HEK293 (cell line): ENCODE data around the gene CCBE1.

Experiments
- CTCF ChIA-PET: fragments of 350-600 bp; formaldehyde crosslinking; extraction: SDS; loops from one replicate; lab custom pipeline; 2021; ENCODE audit warnings: antibody characterized with exemption; lab: Yijun Ruan, JAX
- POLR2A ChIA-PET: fragments of 300-600 bp; formaldehyde crosslinking; extraction: SDS; loops from one replicate; lab custom pipeline; 2020; ENCODE audit warnings: antibody characterized with exemption, inconsistent platforms; lab: Yijun Ruan, JAX
- H3K27ac ChIP-seq: fragments of 200-500 bp; sonication (Bioruptor generic); 2 replicates; pipeline ENCODE4 v1.5.1; 2014; ENCODE audit warnings: low read depth, low read length, control low read depth, inconsistent platforms; ENCODE audit errors: extremely low read depth
- H3K36me3 ChIP-seq, 2 experiments: fragments of 200-500 bp in 1 of 2; sonication (Bioruptor generic) in 1 of 2; 1 replicate in 1 of 2; 2 replicates in 1 of 2; pipeline ENCODE4 v1.5.1; 2014 to 2017; ENCODE audit warnings: inconsistent platforms in 2 of 2, low read length in 2 of 2; ENCODE audit not compliant: control insufficient read depth in 2 of 2, insufficient read depth in 1 of 2
- H3K4me1 ChIP-seq: fragments of 200-500 bp; sonication (Bioruptor generic); 2 replicates; pipeline ENCODE4 v1.5.1; 2014; ENCODE audit warnings: mild to moderate bottlenecking, low read length, inconsistent platforms; ENCODE audit not compliant: control insufficient read depth, insufficient read depth
- H3K4me3 ChIP-seq: 2 replicates; pipeline ENCODE4 v1.5.1; 2011; ENCODE audit warnings: low read depth, mild to moderate bottlenecking, control low read depth, low read length, moderate library complexity
- H3K9me3 ChIP-seq: fragments of 200-500 bp; sonication (Bioruptor generic); 2 replicates; pipeline ENCODE4 v1.5.1; 2014; ENCODE audit warnings: low read depth, low read length, inconsistent platforms; ENCODE audit not compliant: control insufficient read depth, insufficient read depth
- BCL11B ChIP-seq: fragments of 450-650 bp; formaldehyde crosslinking; IDR thresholded peaks from 2 replicates; pipeline ENCODE4 v1.5.1; 2016; ENCODE audit warnings: low read depth, missing biosample characterization, missing genetic modification characterization
- FEZF1 ChIP-seq: fragments of 450-650 bp; formaldehyde crosslinking; IDR thresholded peaks from 2 replicates; pipeline ENCODE4 v1.5.1; 2016; ENCODE audit warnings: missing biosample characterization, missing genetic modification characterization
- ZBTB10 ChIP-seq: fragments of 450-650 bp; formaldehyde crosslinking; IDR thresholded peaks from 2 replicates; pipeline ENCODE4 v1.5.1; 2016; ENCODE audit warnings: missing biosample characterization, missing genetic modification characterization
- ZEB2 ChIP-seq: fragments of 450-650 bp; formaldehyde crosslinking; IDR thresholded peaks from 2 replicates; pipeline ENCODE4 v1.5.1; 2016; ENCODE audit warnings: missing biosample characterization, missing genetic modification characterization
- ZNF140 ChIP-seq: fragments of 450-650 bp; formaldehyde crosslinking; IDR thresholded peaks from 2 replicates; pipeline ENCODE4 v1.5.1; 2016; ENCODE audit warnings: missing biosample characterization, missing genetic modification characterization
- ZNF16 ChIP-seq: fragments of 450-650 bp; formaldehyde crosslinking; IDR thresholded peaks from 2 replicates; pipeline ENCODE4 v1.5.1; 2016; ENCODE audit warnings: low read depth, missing biosample characterization, missing genetic modification characterization
- ZNF2 ChIP-seq: fragments of 450-650 bp; formaldehyde crosslinking; IDR thresholded peaks from 2 replicates; pipeline ENCODE4 v1.5.1; 2016; ENCODE audit warnings: missing biosample characterization, missing genetic modification characterization
- ZNF221 ChIP-seq: fragments of 450-650 bp; formaldehyde crosslinking; IDR thresholded peaks from 2 replicates; pipeline ENCODE4 v1.5.1; 2017; ENCODE audit warnings: missing biosample characterization, missing genetic modification characterization, borderline replicate concordance
- ZNF341 ChIP-seq: fragments of 450-650 bp; formaldehyde crosslinking; IDR thresholded peaks from 2 replicates; pipeline ENCODE4; 2016; ENCODE audit warnings: low read depth, missing biosample characterization, missing genetic modification characterization
- ZNF366 ChIP-seq: fragments of 450-650 bp; formaldehyde crosslinking; conservative IDR thresholded peaks from 2 replicates; pipeline ENCODE4 v1.5.1; 2016; ENCODE audit warnings: missing biosample characterization, missing genetic modification characterization
- ZNF549 ChIP-seq: fragments of 450-650 bp; IDR thresholded peaks from 2 replicates; pipeline ENCODE4 v1.5.1; 2018; ENCODE audit warnings: missing biosample characterization, missing genetic modification characterization, mild to moderate bottlenecking, inconsistent platforms, moderate library complexity
- ZNF624 ChIP-seq: fragments of 450-650 bp; formaldehyde crosslinking; IDR thresholded peaks from 2 replicates; pipeline ENCODE4 v1.5.1; 2017; ENCODE audit warnings: missing biosample characterization, missing genetic modification characterization
- ZNF660 ChIP-seq: fragments of 450-650 bp; IDR thresholded peaks from 2 replicates; pipeline ENCODE4 v1.5.1; 2018; ENCODE audit warnings: missing biosample characterization, mild to moderate bottlenecking, missing genetic modification characterization
- ZNF692 ChIP-seq: fragments of 450-650 bp; formaldehyde crosslinking; IDR thresholded peaks from 2 replicates; pipeline ENCODE4 v1.5.1; 2016; ENCODE audit warnings: missing biosample characterization, missing genetic modification characterization
- ZNF707 ChIP-seq: fragments of 450-650 bp; formaldehyde crosslinking; IDR thresholded peaks from 2 replicates; pipeline ENCODE4 v1.5.1; 2016; ENCODE audit warnings: missing biosample characterization, missing genetic modification characterization
- ZSCAN23 ChIP-seq: fragments of 450-650 bp; formaldehyde crosslinking; IDR thresholded peaks from 2 replicates; pipeline ENCODE4 v1.5.1; 2016; ENCODE audit warnings: missing biosample characterization, missing genetic modification characterization
- TF ChIP-seq, protein P1 (sequence below): fragments of 450-650 bp; formaldehyde crosslinking; IDR thresholded peaks from 2 replicates; pipeline ENCODE4 v1.5.1; 2016; ENCODE audit warnings: missing biosample characterization, missing genetic modification characterization
- TF ChIP-seq, protein P2 (sequence below): fragments of 450-650 bp; formaldehyde crosslinking; IDR thresholded peaks from 2 replicates; pipeline ENCODE4 v1.5.1; 2016; ENCODE audit warnings: missing biosample characterization, missing genetic modification characterization

CCBE1 gene

GRCh38 chr18:59386909-59387686 lies 310.1 kb downstream of the CCBE1 start:
- POLR2A ChIA-PET, result no interaction called here
- TF ChIP-seq, protein P1, sequence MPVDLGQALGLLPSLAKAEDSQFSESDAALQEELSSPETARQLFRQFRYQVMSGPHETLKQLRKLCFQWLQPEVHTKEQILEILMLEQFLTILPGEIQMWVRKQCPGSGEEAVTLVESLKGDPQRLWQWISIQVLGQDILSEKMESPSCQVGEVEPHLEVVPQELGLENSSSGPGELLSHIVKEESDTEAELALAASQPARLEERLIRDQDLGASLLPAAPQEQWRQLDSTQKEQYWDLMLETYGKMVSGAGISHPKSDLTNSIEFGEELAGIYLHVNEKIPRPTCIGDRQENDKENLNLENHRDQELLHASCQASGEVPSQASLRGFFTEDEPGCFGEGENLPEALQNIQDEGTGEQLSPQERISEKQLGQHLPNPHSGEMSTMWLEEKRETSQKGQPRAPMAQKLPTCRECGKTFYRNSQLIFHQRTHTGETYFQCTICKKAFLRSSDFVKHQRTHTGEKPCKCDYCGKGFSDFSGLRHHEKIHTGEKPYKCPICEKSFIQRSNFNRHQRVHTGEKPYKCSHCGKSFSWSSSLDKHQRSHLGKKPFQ (tag by site-specific recombination), result no peak
- TF ChIP-seq ZNF2 (tag by site-specific recombination), result no peak
- no peak for TF ChIP-seq ZNF16 (tag by site-specific recombination)
- TF ChIP-seq ZNF692 (tag by site-specific recombination), result no peak
- TF ChIP-seq, protein P2, sequence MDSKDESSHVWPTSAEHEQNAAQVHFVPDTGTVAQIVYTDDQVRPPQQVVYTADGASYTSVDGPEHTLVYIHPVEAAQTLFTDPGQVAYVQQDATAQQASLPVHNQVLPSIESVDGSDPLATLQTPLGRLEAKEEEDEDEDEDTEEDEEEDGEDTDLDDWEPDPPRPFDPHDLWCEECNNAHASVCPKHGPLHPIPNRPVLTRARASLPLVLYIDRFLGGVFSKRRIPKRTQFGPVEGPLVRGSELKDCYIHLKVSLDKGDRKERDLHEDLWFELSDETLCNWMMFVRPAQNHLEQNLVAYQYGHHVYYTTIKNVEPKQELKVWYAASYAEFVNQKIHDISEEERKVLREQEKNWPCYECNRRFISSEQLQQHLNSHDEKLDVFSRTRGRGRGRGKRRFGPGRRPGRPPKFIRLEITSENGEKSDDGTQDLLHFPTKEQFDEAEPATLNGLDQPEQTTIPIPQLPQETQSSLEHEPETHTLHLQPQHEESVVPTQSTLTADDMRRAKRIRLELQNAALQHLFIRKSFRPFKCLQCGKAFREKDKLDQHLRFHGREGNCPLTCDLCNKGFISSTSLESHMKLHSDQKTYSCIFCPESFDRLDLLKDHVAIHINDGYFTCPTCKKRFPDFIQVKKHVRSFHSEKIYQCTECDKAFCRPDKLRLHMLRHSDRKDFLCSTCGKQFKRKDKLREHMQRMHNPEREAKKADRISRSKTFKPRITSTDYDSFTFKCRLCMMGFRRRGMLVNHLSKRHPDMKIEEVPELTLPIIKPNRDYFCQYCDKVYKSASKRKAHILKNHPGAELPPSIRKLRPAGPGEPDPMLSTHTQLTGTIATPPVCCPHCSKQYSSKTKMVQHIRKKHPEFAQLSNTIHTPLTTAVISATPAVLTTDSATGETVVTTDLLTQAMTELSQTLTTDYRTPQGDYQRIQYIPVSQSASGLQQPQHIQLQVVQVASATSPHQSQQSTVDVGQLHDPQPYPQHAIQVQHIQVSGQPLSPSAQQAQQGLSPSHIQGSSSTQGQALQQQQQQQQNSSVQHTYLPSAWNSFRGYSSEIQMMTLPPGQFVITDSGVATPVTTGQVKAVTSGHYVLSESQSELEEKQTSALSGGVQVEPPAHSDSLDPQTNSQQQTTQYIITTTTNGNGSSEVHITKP (tag by site-specific recombination), result no peak
- no peak for TF ChIP-seq ZNF624
- TF ChIP-seq ZNF660 (tag by site-specific recombination), result no peak
- TF ChIP-seq ZSCAN23 (tag by site-specific recombination), result no peak
- no peak for TF ChIP-seq BCL11B (tag by site-specific recombination)
- TF ChIP-seq ZNF341 (tag by site-specific recombination), result no peak
- TF ChIP-seq ZNF549 (tag by site-specific recombination), result no peak
- H3K36me3 ChIP-seq, result no peaks in the 10 kb centered on the region
- no peak overlapping the region for H3K27ac ChIP-seq
- peaks cover 13% of the 10 kb centered on the region for H3K4me1 ChIP-seq
- H3K4me3 ChIP-seq, result no peak overlapping the region
- CTCF ChIA-PET, result interaction anchor here (0.8 to 4.4 kb wide), 9 partner anchors 8 to 138 kb away, joined by 3 to 34 read pairs (median 4); no protein-coding TSS in a partner anchor
- H3K9me3 ChIP-seq, result no peaks in the 10 kb centered on the region

DNA sequence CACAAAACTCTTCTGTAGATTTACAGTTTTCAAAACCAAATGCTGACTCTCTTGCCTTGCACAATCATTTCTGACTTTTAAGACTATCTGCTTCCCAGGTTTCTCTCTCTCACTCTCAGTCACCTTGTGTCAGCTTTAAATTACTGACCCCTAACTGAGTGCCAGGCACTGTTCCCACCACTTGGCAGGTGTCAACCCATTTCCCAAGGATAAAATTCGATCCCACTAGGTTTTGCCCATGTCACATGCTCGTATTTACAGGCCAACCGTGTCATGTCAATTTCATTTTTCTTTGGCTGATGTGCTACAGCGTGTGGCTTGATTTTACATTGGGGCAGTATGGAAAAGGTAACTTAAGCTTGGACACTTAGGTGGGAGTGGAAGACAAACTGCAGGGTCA lies 312.0 kb downstream of the CCBE1 start:
- H3K36me3 ChIP-seq, result no peaks in the 10 kb centered on the region
- CTCF ChIA-PET, result interaction anchor here (0.7 to 1.7 kb wide), 2 partner anchors 77 to 264 kb away, joined by 4 to 6 read pairs; no protein-coding TSS in a partner anchor
- H3K4me1 ChIP-seq, result peaks cover 13% of the 10 kb centered on the region
- TF ChIP-seq ZNF707 (tag by site-specific recombination) (no peak), ZNF366 (no peak), ZSCAN23 (tag by site-specific recombination) (no peak), ZEB2 (tag by site-specific recombination) (no peak), ZBTB10 (tag by site-specific recombination) (no peak), FEZF1 (no peak), ZNF221 (tag by site-specific recombination) (no peak), ZNF140 (tag by site-specific recombination) (no peak)
- no peaks in the 10 kb centered on the region for H3K9me3 ChIP-seq
- H3K27ac ChIP-seq, result no peak overlapping the region
- no peak overlapping the region for H3K4me3 ChIP-seq
- POLR2A ChIA-PET, result no interaction called here
